Endothelial cell of umbilical vein (primary cell): ENCODE results near the gene CD93. TPM values are rescaled to one million over a fixed set of nuclear protein-coding genes. Genes with fewer than 3 reads are reported as not detected.

Experiments
- BruUV-seq: library from RNA; stranded (reverse); fragments of 400-500 nt; replicated peaks from 2 replicates; lab custom pipeline; 2021; lab: Mats Ljungman, UMichigan
- CTCF ChIA-PET: fragments of 300-600, 350-600 bp; sonication (Branson Sonifier 250); formaldehyde crosslinking; loops from one replicate; lab custom pipeline; 2021; ENCODE audit warnings: antibody characterized with exemption, inconsistent platforms; lab: Charles Lee
- POLR2A ChIA-PET: fragments of 300-600, 350-600 bp; sonication (Branson Sonifier 250); formaldehyde crosslinking; loops from one replicate; lab custom pipeline; 2021; ENCODE audit warnings: antibody characterized with exemption, inconsistent platforms; lab: Charles Lee
- DNase-seq: peaks from one replicate; pipeline ENCODE4 v3.0.0-alpha.2; 2011; ENCODE audit warnings: low read depth, low spot score
- FAIRE-seq: peaks from 2 replicates; lab custom pipeline; 2011; peaks lifted over from hg19 to GRCh38; lab: Jason Lieb, UNC
- H2AFZ ChIP-seq: 2 replicates; pipeline ENCODE4 v1.6.0; 2012; ENCODE audit warnings: low read depth, low read length, control low read depth, inconsistent platforms
- H3K27ac ChIP-seq: 2 replicates; pipeline ENCODE4 v1.5.1; 2011; ENCODE audit warnings: low read depth, mild to moderate bottlenecking, control low read depth, low read length, moderate library complexity; ENCODE audit not compliant: insufficient read depth
- H3K27me3 ChIP-seq, 2 experiments: 2 replicates each; pipeline versions ENCODE4 v1.6.0 to v1.6.1; 2011; ENCODE audit warnings: low read length in 2 of 2, mixed read lengths in 1 of 2; ENCODE audit not compliant: control insufficient read depth in 2 of 2, insufficient read depth in 2 of 2
- H3K36me3 ChIP-seq, 2 experiments: 2 replicates in 1 of 2; 3 replicates in 1 of 2; pipeline ENCODE4 v1.5.1; 2011; ENCODE audit warnings: low read length in 2 of 2, mild to moderate bottlenecking in 1 of 2, moderate library complexity in 1 of 2; ENCODE audit not compliant: control insufficient read depth in 2 of 2, insufficient read depth in 2 of 2; ENCODE audit errors: extremely low read depth in 1 of 2
- H3K4me1 ChIP-seq: 3 replicates; pipeline ENCODE4 v1.5.1; 2011; ENCODE audit warnings: mild to moderate bottlenecking, low read length; ENCODE audit not compliant: control insufficient read depth, insufficient read depth; ENCODE audit errors: extremely low read depth
- H3K4me2 ChIP-seq: 2 replicates; pipeline ENCODE4 v1.6.1; 2011; ENCODE audit warnings: low read length, control low read depth, mixed read lengths; ENCODE audit not compliant: insufficient read depth
- H3K4me3 ChIP-seq, 3 experiments: fragments of 200-600 bp in 1 of 3; sonication (generic), shearing (Covaris generic) in 1 of 3; replicated peaks in 1 of 3; 2 replicates each; pipeline ENCODE4 v1.5.1; 2011 to 2016; ENCODE audit warnings: control low read depth in 3 of 3, low read length in 3 of 3, mild to moderate bottlenecking in 2 of 3, inconsistent platforms in 1 of 3, low read depth in 1 of 3, moderate library complexity in 1 of 3; ENCODE audit not compliant: insufficient read depth in 1 of 3
- H3K79me2 ChIP-seq: 2 replicates; pipeline ENCODE4 v1.6.0; 2012; ENCODE audit warnings: low read length, inconsistent platforms; ENCODE audit not compliant: control insufficient read depth, insufficient read depth
- H3K9ac ChIP-seq: replicated peaks from 2 replicates; pipeline ENCODE3; 2011; ENCODE audit warnings: low read length, control low read depth; ENCODE audit not compliant: insufficient read depth; ENCODE audit errors: extremely low read depth
- H3K9me1 ChIP-seq: replicated peaks from 3 replicates; pipeline ENCODE4 v1.6.0; 2011; ENCODE audit warnings: mild to moderate bottlenecking, low read length; ENCODE audit not compliant: control insufficient read depth, insufficient read depth; ENCODE audit errors: extremely low read depth
- H3K9me3 ChIP-seq: replicated peaks from 2 replicates; pipeline ENCODE4 v1.5.1; 2012; ENCODE audit warnings: low read length, inconsistent platforms; ENCODE audit not compliant: control insufficient read depth, insufficient read depth
- H4K20me1 ChIP-seq: replicated peaks from 2 replicates; pipeline ENCODE3; 2011; ENCODE audit warnings: mild to moderate bottlenecking, low read length; ENCODE audit not compliant: control insufficient read depth, insufficient read depth; ENCODE audit errors: extremely low read depth
- CTCF ChIP-seq, 2 donors: IDR thresholded peaks; 1 replicate in 1 of 2; 2 replicates in 1 of 2; pipeline ENCODE4 v1.5.1; 2011; ENCODE audit warnings: low read length in 2 of 2, mild to moderate bottlenecking in 2 of 2, moderate library complexity in 2 of 2, control low read depth in 1 of 2, inconsistent platforms in 1 of 2, low read depth in 1 of 2; ENCODE audit not compliant: insufficient read depth in 1 of 2; ENCODE audit errors: extremely low read depth in 1 of 2
- EZH2 ChIP-seq: IDR thresholded peaks from 2 replicates; pipeline ENCODE4 v1.6.1; 2012; ENCODE audit warnings: borderline replicate concordance, low read depth, mild to moderate bottlenecking, moderate library complexity, low read length, inconsistent platforms; ENCODE audit not compliant: severe bottlenecking
- FOS ChIP-seq: IDR thresholded peaks from 2 replicates; pipeline ENCODE4 v1.6.1; 2011; ENCODE audit warnings: mild to moderate bottlenecking, low read length, moderate library complexity, borderline replicate concordance; ENCODE audit not compliant: insufficient read depth
- GATA2 ChIP-seq: IDR thresholded peaks from 2 replicates; pipeline ENCODE4 v1.7.0; 2011; ENCODE audit warnings: low read depth, mild to moderate bottlenecking, moderate library complexity, mixed read lengths, low read length; ENCODE audit not compliant: insufficient read length, insufficient read depth
- JUN ChIP-seq: IDR thresholded peaks from 2 replicates; pipeline ENCODE4 v1.6.1; 2011; ENCODE audit warnings: borderline replicate concordance, low read depth; ENCODE audit not compliant: insufficient read length, insufficient read depth
- MAX ChIP-seq: IDR thresholded peaks from 2 replicates; pipeline ENCODE4 v1.6.1; 2011; ENCODE audit not compliant: insufficient read depth, insufficient read length
- MYC ChIP-seq: IDR thresholded peaks from one replicate; pipeline ENCODE4 v1.6.1; 2011; ENCODE audit warnings: mild to moderate bottlenecking, low read depth, low read length
- POLR2A ChIP-seq: IDR thresholded peaks from 2 replicates; pipeline ENCODE4 v1.6.1; 2012; ENCODE audit warnings: low read depth, mild to moderate bottlenecking, control low read depth, low read length
- POLR2AphosphoS5 ChIP-seq: IDR thresholded peaks from 2 replicates; pipeline ENCODE4 v1.6.1; 2012; ENCODE audit warnings: low read depth, mild to moderate bottlenecking, control low read depth, low read length, moderate library complexity; ENCODE audit not compliant: insufficient read depth
- dilution Hi-C: fragments of 300-500 bp; cut with MboI; formaldehyde crosslinking; loops from one replicate; pipeline ENCODE4 v1.15.0; 2019; ENCODE audit warnings: low sequenced_read_pairs; ENCODE audit not compliant: extremely low pct_ligation_motif_present
- intact Hi-C: fragments of 100-400 bp; cut with micrococcal nuclease; formaldehyde crosslinking; loops from one replicate; pipeline ENCODE4 v1.10.0; 2022
- polyA plus RNA-seq, 4 experiments: library from polyadenylated mRNA; depleted of rRNA in 3 of 4; stranded (reverse) in 3 of 4; unstranded in 1 of 4; fragments of >200 nt; gene quantifications; 2 replicates each; pipeline versions ENCODE4 v1.2.1 to v1.2.3, GENCODE V29; 2011 to 2012; ENCODE audit warnings: missing spikeins in 1 of 4
- total RNA-seq: library from RNA; stranded (reverse); gene quantifications from 2 replicates; pipeline ENCODE4 v1.2.3, GENCODE V29; 2021

CD93 gene
- total and polyA plus RNA-seq, 2 donors (not counting 3 experiments of a cell fraction or from before 2014, with no cell fraction given) = 180 to 413 TPM

GRCh38 chr20:23100720-23101107 lies 14.6 kb upstream of the CD93 start:
- H3K36me3 ChIP-seq = no peaks in the 10 kb centered on the region
- no TSS peak for BruUV-seq
- no peaks in the 10 kb centered on the region for H3K27me3 ChIP-seq
- dilution Hi-C loops = no loop called here
- no peak overlapping the region for H2AFZ ChIP-seq
- no peaks in the 10 kb centered on the region for H3K9me3 ChIP-seq
- no peak overlapping the region for H3K4me2 ChIP-seq
- H3K4me1 ChIP-seq = peaks cover 37% of the 10 kb centered on the region
- no peaks in the 10 kb centered on the region for H3K79me2 ChIP-seq
- H3K9ac ChIP-seq = no peak overlapping the region
- TF ChIP-seq GATA2 (no peak), FOS (no peak), JUN (no peak), EZH2 (no peak), MAX (no peak), POLR2AphosphoS5 (no peak), POLR2A (no peak), MYC (no peak), CTCF (IDR thresholded peaks at IDR 0.05; ENCODE audit: extremely low read depth in 1 of 2, insufficient read depth in 1 of 2, low read depth in 1 of 2, low read length in 2 of 2) (no peak)
- no peaks in the 10 kb centered on the region for H4K20me1 ChIP-seq
- H3K9me1 ChIP-seq = no peaks in the 10 kb centered on the region
- no peak overlapping the region for H3K27ac ChIP-seq
- FAIRE-seq = no peak
- POLR2A ChIA-PET = interaction anchor here (0.9 kb wide), 1 partner anchor 15 kb away, joined by 8 read pairs; the partner anchor contains the start of gene CD93
- CTCF ChIA-PET = interaction anchor here (1.2 to 5.2 kb wide), 3 partner anchors 9 to 134 kb away, joined by 3 to 35 read pairs (median 5); no protein-coding TSS in a partner anchor
- H3K4me3 ChIP-seq = no peak overlapping the region
- intact Hi-C loops = no loop called here
- DNase-seq = no peak
